ENCODE results near the gene ARHGEF7.

Gene ARHGEF7

DNA sequence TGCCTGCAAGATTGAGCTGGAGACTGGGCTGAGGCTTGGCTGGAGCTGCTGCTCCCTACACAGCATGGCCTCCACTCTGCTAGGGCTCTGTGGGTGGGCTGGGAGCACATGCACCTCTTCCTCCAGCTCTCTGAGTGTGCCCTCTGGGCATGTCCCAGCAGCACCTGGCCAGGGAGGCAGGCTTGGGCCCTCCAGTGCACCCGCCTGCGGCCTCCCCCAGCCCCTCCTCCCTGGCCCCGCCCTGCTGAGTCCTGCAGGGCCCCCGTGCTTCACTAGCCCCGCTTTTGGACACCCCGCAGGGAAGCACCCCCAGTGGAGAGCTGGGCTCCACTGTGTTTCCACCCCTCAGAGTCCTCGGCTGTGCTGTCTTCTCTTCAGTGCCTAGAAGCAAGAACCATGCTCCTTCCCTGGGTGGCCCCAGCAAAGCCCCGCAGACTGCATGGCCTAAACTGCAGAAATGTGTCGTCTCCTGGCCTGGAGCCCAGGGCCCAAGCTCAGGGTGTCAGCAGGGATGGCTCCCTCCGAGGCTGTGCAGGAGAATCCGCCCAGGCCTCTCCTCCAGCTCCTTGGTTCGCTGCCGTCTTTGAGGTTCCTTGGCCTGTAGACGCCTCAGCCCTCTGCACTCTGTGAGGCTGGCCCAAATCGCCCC lies 200.4 kb downstream of the ARHGEF7 start:
- H3K36me3 ChIP-seq (ENCODE audit: control insufficient read depth, insufficient read depth, low read length): peaks cover 11% of the 10 kb centered on the region
- DNase-seq (ENCODE audit: extremely low read depth, insufficient read length): no peak
- no peak for TF ChIP-seq CTCF (IDR thresholded peaks at IDR 0.05; ENCODE audit: insufficient read depth, low read length, poor library complexity, severe bottlenecking)
- no peak overlapping the region for H3K4me3 ChIP-seq (replicated peaks; ENCODE audit: low read depth, low read length)
- no peaks in the 10 kb centered on the region for H3K27me3 ChIP-seq (replicated peaks; ENCODE audit: control insufficient read depth, insufficient read depth, low read length)

GRCh38 chr13:111316161-111316730 lies 201.1 kb downstream of the ARHGEF7 start:
- Histone ChIP-seq H3K36me3 (ENCODE audit: control insufficient read depth, insufficient read depth, low read length) (peaks cover 9% of the 10 kb centered on the region), H3K4me3 (replicated peaks; ENCODE audit: low read depth, low read length) (no peak overlapping the region), H3K27me3 (replicated peaks; ENCODE audit: control insufficient read depth, insufficient read depth, low read length) (no peaks in the 10 kb centered on the region)
- no peak for TF ChIP-seq CTCF (IDR thresholded peaks at IDR 0.05; ENCODE audit: insufficient read depth, low read length, poor library complexity, severe bottlenecking)
- no peak for DNase-seq (ENCODE audit: extremely low read depth, insufficient read length)

DNA sequence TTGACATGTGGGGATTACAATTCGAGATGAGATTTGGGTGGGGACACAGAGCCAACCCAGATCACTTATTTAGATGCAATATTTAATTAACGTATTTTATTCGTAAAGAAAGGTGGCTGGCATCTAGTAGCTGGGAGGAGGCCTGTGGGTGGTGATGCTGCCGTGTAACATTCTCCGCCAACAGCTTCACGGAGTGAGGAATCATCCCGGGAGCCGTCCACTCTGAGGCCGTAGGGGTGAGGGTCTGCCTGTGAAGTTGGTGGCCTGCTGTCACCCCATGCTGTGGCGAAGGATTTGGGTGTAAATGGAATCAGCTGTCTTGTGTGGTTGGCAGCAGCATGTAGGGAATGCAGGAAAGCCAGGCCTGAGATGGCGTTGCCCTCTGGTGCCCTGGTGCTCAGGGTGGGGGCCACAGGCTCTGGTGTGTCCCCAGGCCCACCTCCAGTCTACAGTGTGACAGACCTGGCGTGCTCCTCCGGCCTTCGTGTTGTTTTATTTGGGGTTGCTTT lies 202.0 kb downstream of the ARHGEF7 start:
- TF ChIP-seq CTCF (IDR thresholded peaks at IDR 0.05; ENCODE audit: insufficient read depth, low read length, poor library complexity, severe bottlenecking): no peak
- DNase-seq (ENCODE audit: extremely low read depth, insufficient read length): no peak
- Histone ChIP-seq H3K27me3 (replicated peaks; ENCODE audit: control insufficient read depth, insufficient read depth, low read length) (no peaks in the 10 kb centered on the region), H3K4me3 (replicated peaks; ENCODE audit: low read depth, low read length) (no peak overlapping the region), H3K36me3 (ENCODE audit: control insufficient read depth, insufficient read depth, low read length) (peaks cover 8% of the 10 kb centered on the region)

DNA sequence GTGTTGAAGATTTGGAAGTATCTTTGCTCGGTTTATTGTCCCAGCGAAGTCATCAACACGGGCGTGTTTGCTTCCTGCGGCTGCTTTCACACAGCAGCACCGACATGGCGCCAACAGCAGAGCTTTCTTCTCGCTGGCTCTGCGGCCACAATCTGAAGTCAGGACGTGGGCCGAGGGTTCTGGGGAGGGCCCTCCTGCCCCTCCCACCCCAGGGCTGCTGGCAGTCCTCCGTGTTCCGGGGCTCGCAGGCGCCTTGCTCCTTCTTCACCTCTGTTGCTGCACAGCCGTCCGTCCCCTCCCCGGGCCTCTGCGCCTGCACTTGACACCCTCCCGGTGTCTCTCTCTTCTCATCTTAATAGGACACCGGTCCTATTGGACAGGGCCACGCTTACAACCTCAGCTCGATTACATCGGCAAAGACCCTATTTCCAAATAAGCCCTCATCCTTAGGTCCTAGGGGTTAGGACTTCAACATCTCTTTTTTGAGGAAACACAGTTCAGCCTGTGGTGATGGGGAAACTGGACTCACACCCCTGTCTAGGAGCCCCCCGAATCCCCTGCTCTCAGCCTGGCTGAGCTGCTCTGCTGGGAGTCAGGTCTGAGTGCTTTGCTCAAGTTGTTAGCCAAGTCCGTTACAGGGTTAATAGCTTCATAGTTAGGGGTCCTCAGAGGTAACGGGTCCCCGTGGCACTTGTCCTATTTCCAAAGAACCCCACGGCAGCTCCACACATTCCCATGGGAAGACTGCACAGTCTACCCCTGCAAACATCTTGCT lies 202.6 kb downstream of the ARHGEF7 start:
- H3K27me3 ChIP-seq (replicated peaks; ENCODE audit: control insufficient read depth, insufficient read depth, low read length): no peaks in the 10 kb centered on the region
- H3K36me3 ChIP-seq (ENCODE audit: control insufficient read depth, insufficient read depth, low read length): peaks cover 5% of the 10 kb centered on the region
- H3K4me3 ChIP-seq (replicated peaks; ENCODE audit: low read depth, low read length): no peak overlapping the region
- no peak for TF ChIP-seq CTCF (IDR thresholded peaks at IDR 0.05; ENCODE audit: insufficient read depth, low read length, poor library complexity, severe bottlenecking)
- DNase-seq (ENCODE audit: extremely low read depth, insufficient read length): no peak

DNA sequence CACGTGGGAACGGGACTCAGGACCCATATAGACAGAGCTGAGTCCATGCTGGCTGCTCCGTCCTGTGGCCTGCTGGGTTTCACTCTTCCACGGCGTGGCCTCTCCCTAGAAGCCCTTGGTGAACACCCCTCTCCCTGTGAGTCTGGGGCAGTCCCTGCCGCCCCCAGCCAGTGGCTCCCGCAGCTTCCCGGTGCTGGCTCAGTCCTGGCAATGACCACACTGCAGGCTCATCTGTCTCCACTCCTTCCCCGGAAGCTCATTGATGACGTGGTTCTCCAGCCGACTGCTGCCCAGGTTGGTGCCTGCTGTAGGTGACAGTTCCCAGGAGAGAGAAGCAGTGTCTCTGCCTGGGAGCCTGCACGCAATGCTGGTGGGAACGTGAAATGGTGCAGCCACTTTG lies 203.3 kb downstream of the ARHGEF7 start:
- no peak overlapping the region for H3K4me3 ChIP-seq (replicated peaks; ENCODE audit: low read depth, low read length)
- DNase-seq (ENCODE audit: extremely low read depth, insufficient read length): no peak
- no peaks in the 10 kb centered on the region for H3K27me3 ChIP-seq (replicated peaks; ENCODE audit: control insufficient read depth, insufficient read depth, low read length)
- no peak for TF ChIP-seq CTCF (IDR thresholded peaks at IDR 0.05; ENCODE audit: insufficient read depth, low read length, poor library complexity, severe bottlenecking)
- H3K36me3 ChIP-seq (ENCODE audit: control insufficient read depth, insufficient read depth, low read length): peaks cover 4% of the 10 kb centered on the region

Measured in GM06990 (cell line).